HFF-Myc (cell line): ENCODE data around the gene TRPV6.

Experiments
- DNase-seq: peaks from one replicate; pipeline ENCODE4 v3.0.0-alpha.2; 2011; ENCODE audit warnings: low read depth; ENCODE audit errors: extremely low read depth
- H3K4me3 ChIP-seq: replicated peaks from 2 replicates; pipeline ENCODE4 v1.5.1; 2011; ENCODE audit warnings: low read depth, mild to moderate bottlenecking, control low read depth, low read length
- TF ChIP-seq, protein P1 (sequence below): IDR thresholded peaks from 2 replicates; pipeline ENCODE4 v1.5.1; 2012; ENCODE audit warnings: mild to moderate bottlenecking, low read depth, low read length, control low read depth; ENCODE audit errors: missing control alignments

TRPV6 gene

GRCh38 chr7:142867097-142867378 lies 18.5 kb downstream of the TRPV6 start:
- TF ChIP-seq, protein P1, sequence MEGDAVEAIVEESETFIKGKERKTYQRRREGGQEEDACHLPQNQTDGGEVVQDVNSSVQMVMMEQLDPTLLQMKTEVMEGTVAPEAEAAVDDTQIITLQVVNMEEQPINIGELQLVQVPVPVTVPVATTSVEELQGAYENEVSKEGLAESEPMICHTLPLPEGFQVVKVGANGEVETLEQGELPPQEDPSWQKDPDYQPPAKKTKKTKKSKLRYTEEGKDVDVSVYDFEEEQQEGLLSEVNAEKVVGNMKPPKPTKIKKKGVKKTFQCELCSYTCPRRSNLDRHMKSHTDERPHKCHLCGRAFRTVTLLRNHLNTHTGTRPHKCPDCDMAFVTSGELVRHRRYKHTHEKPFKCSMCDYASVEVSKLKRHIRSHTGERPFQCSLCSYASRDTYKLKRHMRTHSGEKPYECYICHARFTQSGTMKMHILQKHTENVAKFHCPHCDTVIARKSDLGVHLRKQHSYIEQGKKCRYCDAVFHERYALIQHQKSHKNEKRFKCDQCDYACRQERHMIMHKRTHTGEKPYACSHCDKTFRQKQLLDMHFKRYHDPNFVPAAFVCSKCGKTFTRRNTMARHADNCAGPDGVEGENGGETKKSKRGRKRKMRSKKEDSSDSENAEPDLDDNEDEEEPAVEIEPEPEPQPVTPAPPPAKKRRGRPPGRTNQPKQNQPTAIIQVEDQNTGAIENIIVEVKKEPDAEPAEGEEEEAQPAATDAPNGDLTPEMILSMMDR, result no peak
- no peak for DNase-seq
- no peak overlapping the region for H3K4me3 ChIP-seq

GRCh38 chr7:142866361-142867096 lies 19.0 kb downstream of the TRPV6 start:
- TF ChIP-seq, protein P1, result peak; percentile 61
- no peak for DNase-seq
- H3K4me3 ChIP-seq, result no peak overlapping the region

DNA sequence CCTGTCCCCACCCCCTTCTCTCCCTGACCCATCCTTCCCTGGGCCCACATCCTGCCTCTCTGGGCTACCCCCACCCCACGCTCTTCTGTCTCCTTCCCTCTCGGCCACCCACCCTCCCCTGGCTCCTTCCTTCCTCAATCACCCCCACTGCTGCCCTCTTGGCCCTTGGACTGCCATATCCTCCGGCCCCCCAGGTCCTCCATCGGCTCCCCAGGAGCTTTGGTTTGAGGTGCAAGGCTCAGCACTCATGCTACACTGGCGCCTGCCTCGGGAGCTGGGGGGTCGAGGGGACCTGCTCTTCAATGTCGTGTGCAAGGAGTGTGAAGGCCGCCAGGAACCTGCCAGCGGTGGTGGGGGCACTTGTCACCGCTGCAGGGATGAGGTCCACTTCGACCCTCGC lies 19.8 kb downstream of the TRPV6 start:
- DNase-seq, result no peak
- TF ChIP-seq, protein P1, result no peak
- H3K4me3 ChIP-seq, result no peak overlapping the region

DNA sequence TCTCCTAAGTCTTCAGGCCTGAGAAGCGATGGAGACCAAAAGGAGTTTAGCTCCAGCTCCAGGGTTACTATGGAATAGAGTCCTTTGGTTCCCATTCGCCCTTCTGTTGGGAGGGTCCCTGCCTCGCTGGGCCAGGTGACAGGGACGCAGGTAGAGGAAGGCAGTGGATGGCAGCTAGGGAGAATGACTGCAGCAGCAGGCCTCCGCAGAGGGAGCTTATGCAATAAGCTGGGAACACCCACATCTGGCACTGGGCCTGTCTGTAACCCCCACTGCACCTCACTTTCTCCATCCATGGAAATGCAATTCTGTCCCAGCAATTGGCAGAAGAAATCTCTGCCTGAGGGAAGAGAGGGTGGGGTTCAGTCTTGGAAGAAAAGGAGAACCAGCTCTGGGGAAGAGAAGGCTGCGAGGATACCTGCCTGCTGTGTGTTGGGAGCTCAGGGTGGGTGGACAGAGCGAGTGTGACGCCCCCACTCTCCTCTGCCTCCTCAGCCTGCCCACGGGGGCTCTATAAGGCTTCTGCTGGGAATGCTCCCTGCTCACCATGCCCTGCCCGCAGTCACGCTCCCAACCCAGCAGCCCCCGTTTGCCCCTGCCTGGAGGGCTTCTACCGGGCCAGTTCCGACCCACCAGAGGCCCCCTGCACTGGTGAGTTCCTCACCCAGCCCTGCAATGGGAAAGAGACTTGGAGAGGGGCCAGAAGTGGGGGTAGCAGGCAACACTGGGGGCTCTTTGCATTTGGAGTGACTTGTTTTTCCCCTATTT lies 20.4 kb downstream of the TRPV6 start:
- no peak overlapping the region for H3K4me3 ChIP-seq
- DNase-seq, result no peak
- TF ChIP-seq, protein P1, result no peak

DNA sequence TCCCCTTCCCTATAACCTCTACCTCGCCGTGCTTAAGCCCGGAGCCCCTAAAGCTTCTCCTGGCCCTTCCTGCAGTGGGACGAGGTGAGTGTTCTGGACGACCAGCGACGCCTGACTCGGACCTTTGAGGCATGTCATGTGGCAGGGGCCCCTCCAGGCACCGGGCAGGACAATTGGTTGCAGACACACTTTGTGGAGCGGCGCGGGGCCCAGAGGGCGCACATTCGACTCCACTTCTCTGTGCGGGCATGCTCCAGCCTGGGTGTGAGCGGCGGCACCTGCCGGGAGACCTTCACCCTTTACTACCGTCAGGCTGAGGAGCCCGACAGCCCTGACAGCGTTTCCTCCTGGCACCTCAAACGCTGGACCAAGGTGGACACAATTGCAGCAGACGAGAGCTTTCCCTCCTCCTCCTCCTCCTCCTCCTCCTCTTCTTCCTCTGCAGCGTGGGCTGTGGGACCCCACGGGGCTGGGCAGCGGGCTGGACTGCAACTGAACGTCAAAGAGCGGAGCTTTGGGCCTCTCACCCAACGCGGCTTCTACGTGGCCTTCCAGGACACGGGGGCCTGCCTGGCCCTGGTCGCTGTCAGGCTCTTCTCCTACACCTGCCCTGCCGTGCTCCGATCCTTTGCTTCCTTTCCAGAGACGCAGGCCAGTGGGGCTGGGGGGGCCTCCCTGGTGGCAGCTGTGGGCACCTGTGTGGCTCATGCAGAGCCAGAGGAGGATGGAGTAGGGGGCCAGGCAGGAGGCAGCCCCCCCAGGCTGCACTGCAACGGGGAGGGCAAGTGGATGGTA lies 21.5 kb downstream of the TRPV6 start:
- TF ChIP-seq, protein P1, result no peak
- no peak for DNase-seq
- H3K4me3 ChIP-seq, result no peak overlapping the region

- TF ChIP-seq, protein P1, result no peak
Measured at GRCh38 chr7:142862786-142863400, 22.7 kb downstream of the TRPV6 start.

More at GRCh38 chr7:142862786-142863400, 22.7 kb downstream of the TRPV6 start:
- no peak overlapping the region for H3K4me3 ChIP-seq
- no peak for DNase-seq
